H1 (cell line): ENCODE measurements around the gene FGFBP1. TPM values are rescaled to one million over a fixed set of nuclear protein-coding genes. Genes with fewer than 3 reads are reported as not detected.
A peak's percentile ranks its signal among the peaks of the same experiment; 100 is the strongest.

Source experiments
- ATF3 ChIP-seq: IDR thresholded peaks from 2 replicates; pipeline ENCODE4 v1.6.1; 2011; ENCODE audit warnings: low read depth, mild to moderate bottlenecking, low read length; ENCODE audit not compliant: insufficient read depth
- CBX5 ChIP-seq: fragments of 300-800, 300-1000 bp; sonication (generic); IDR thresholded peaks from 2 replicates; pipeline ENCODE4 v1.7.1; 2016; ENCODE audit warnings: antibody characterized with exemption, low read length, low read depth
- CBX8 ChIP-seq: fragments of 300-800, 300-1000 bp; sonication (generic); IDR thresholded peaks from 2 replicates; pipeline ENCODE4 v1.7.1; 2016; ENCODE audit warnings: low read depth, low read length, borderline replicate concordance
- CEBPB ChIP-seq: IDR thresholded peaks from 2 replicates; pipeline ENCODE4 v1.6.1; 2012; ENCODE audit warnings: low read depth, low read length
- CREB1 ChIP-seq: IDR thresholded peaks from 2 replicates; pipeline ENCODE4 v1.6.1; 2012; ENCODE audit warnings: inconsistent platforms
- CTBP2 ChIP-seq: IDR thresholded peaks from 2 replicates; pipeline ENCODE4 v1.7.0; 2011; ENCODE audit warnings: borderline replicate concordance, mild to moderate bottlenecking, moderate library complexity, mixed read lengths, low read length; ENCODE audit not compliant: insufficient read depth, insufficient read length
- EGR1 ChIP-seq: IDR thresholded peaks from 2 replicates; pipeline ENCODE4 v1.6.1; 2011; ENCODE audit warnings: low read depth, low read length, borderline replicate concordance
- EP300 ChIP-seq, 2 experiments: IDR thresholded peaks; 1 replicate in 1 of 2; 2 replicates in 1 of 2; pipeline ENCODE4 v1.6.1; 2011 to 2012; ENCODE audit warnings: low read depth in 2 of 2, low read length in 2 of 2, mild to moderate bottlenecking in 2 of 2, borderline replicate concordance in 1 of 2, inconsistent platforms in 1 of 2, moderate library complexity in 1 of 2
- FOSL1 ChIP-seq: IDR thresholded peaks from 2 replicates; pipeline ENCODE4 v1.6.1; 2011; ENCODE audit warnings: mild to moderate bottlenecking, low read depth, low read length, moderate library complexity; ENCODE audit not compliant: insufficient read depth
- JUND ChIP-seq: IDR thresholded peaks from 2 replicates; pipeline ENCODE4 v1.6.1; 2011; ENCODE audit warnings: mild to moderate bottlenecking, improper control_type of control experiment, low read length
- KDM5A ChIP-seq: fragments of 200-600 bp; IDR thresholded peaks from 2 replicates; pipeline ENCODE4 v1.7.1; 2012; ENCODE audit warnings: mild to moderate bottlenecking, low read length, inconsistent platforms, mixed read lengths
- NANOG ChIP-seq: IDR thresholded peaks from 2 replicates; pipeline ENCODE4 v1.6.1; 2011; ENCODE audit warnings: low read length, low read depth, mild to moderate bottlenecking, inconsistent platforms; ENCODE audit not compliant: insufficient read depth, poor library complexity, severe bottlenecking
- PHF8 ChIP-seq: fragments of 200-600 bp; sonication (generic); conservative IDR thresholded peaks from 2 replicates; pipeline ENCODE4 v1.7.1; 2012; ENCODE audit warnings: low read depth, mild to moderate bottlenecking, inconsistent platforms, low read length, moderate library complexity
- POLR2A ChIP-seq, 2 experiments: IDR thresholded peaks; 1 replicate in 1 of 2; 2 replicates in 1 of 2; pipeline ENCODE4 v1.6.1; 2011; ENCODE audit warnings: low read depth in 2 of 2, low read length in 2 of 2, mild to moderate bottlenecking in 2 of 2; ENCODE audit errors: control extremely low read depth in 1 of 2
- POLR2AphosphoS5 ChIP-seq: IDR thresholded peaks from 2 replicates; pipeline ENCODE4 v1.6.1; 2011; ENCODE audit warnings: low read depth, low read length
- POU5F1 ChIP-seq: IDR thresholded peaks from 2 replicates; pipeline ENCODE4 v1.6.1; 2011; ENCODE audit warnings: low read depth, mild to moderate bottlenecking, low read length, moderate library complexity
- RAD21 ChIP-seq, 2 experiments: IDR thresholded peaks in 1 of 2; conservative IDR thresholded peaks in 1 of 2; 2 replicates each; pipeline ENCODE4 v1.6.1; 2011; ENCODE audit warnings: low read depth in 2 of 2, low read length in 2 of 2, improper control_type of control experiment in 1 of 2, inconsistent platforms in 1 of 2, mild to moderate bottlenecking in 1 of 2, moderate library complexity in 1 of 2
- RXRA ChIP-seq: IDR thresholded peaks from 2 replicates; pipeline ENCODE4 v1.6.1; 2011; ENCODE audit warnings: low read depth, mild to moderate bottlenecking, low read length, moderate library complexity; ENCODE audit not compliant: insufficient read depth
- SIRT6 ChIP-seq: IDR thresholded peaks from one replicate; pipeline ENCODE4 v1.7.1; 2012; ENCODE audit warnings: low read length, inconsistent platforms
- SIX5 ChIP-seq: IDR thresholded peaks from 2 replicates; pipeline ENCODE4 v1.6.1; 2011; ENCODE audit warnings: mild to moderate bottlenecking, low read depth, low read length
- SP2 ChIP-seq: IDR thresholded peaks from 2 replicates; pipeline ENCODE4 v1.6.1; 2012; ENCODE audit warnings: mild to moderate bottlenecking, low read length, inconsistent platforms
- SRF ChIP-seq: IDR thresholded peaks from 2 replicates; pipeline ENCODE4 v1.6.1; 2011; ENCODE audit warnings: mild to moderate bottlenecking, low read depth, low read length, moderate library complexity
- SUZ12 ChIP-seq: fragments of 200-600 bp; sonication (generic); IDR thresholded peaks from 2 replicates; pipeline ENCODE4 v1.6.1; 2012; ENCODE audit warnings: mild to moderate bottlenecking, inconsistent platforms, low read length, moderate library complexity, mixed read lengths
- TAF7 ChIP-seq: optimal IDR thresholded peaks from 2 replicates; pipeline ENCODE3; 2011; ENCODE audit warnings: low read depth, mild to moderate bottlenecking, inconsistent platforms, low read length, moderate library complexity, borderline replicate concordance
- TBP ChIP-seq: IDR thresholded peaks from 2 replicates; pipeline ENCODE4 v1.6.1; 2011; ENCODE audit warnings: low read depth, low read length, improper control_type of control experiment
- TCF12 ChIP-seq: IDR thresholded peaks from 2 replicates; pipeline ENCODE4 v1.6.1; 2011; ENCODE audit warnings: low read depth, mild to moderate bottlenecking, low read length
- TEAD4 ChIP-seq: IDR thresholded peaks from 2 replicates; pipeline ENCODE4 v1.6.1; 2012; ENCODE audit warnings: low read depth, low read length, inconsistent platforms, mixed read lengths
- polyA plus RNA-seq, 7 experiments: library from polyadenylated mRNA; depleted of rRNA in 3 of 7; stranded (reverse) in 5 of 7; unstranded in 2 of 7; fragments of >200 nt in 5 of 7; fragments of 200-250 nt in 2 of 7; gene quantifications; 1 replicate in 5 of 7; 2 replicates in 1 of 7; 4 replicates in 1 of 7; pipeline versions ENCODE4 v1.2.1 to v1.2.3, GENCODE V29; 2011 to 2013; ENCODE audit warnings: missing spikeins in 2 of 7, mixed read lengths in 2 of 7
- total RNA-seq: library from RNA; stranded (reverse); fragmentation: NEBNext Ultra II Directional; extraction: Animal tissue kit (Norgen Biotek cat#: 25700); gene quantifications from 2 replicates; pipeline ENCODE4 v1.2.1, GENCODE V29; 2021

The FGFBP1 gene
- total and polyA plus RNA-seq, 2 of the 8 experiments (the other 6 are each of a cell fraction or from before 2014, with no cell fraction given), result 0.17 to 0.20 TPM

GRCh38 chr4:15906020-15906443 lies 32.5 kb downstream of the FGFBP1 start (continued):
- TF ChIP-seq RXRA (no peak), SP2 (no peak), TAF7 (no peak), TCF12 (0 out of 2 replicates have a peak, but pooled peaks have one; percentile 52), ATF3 (no peak), SUZ12 (no peak), CBX5 (no peak), SIRT6 (no peak), RAD21 (IDR thresholded peaks at IDR 0.05 in 1 of 2, conservative IDR thresholded peaks at IDR 0.05 in 1 of 2; ENCODE audit: low read depth in 2 of 2, low read length in 2 of 2) (no peak), TEAD4 (no peak), JUND (peak; percentile 81), SIX5 (no peak), PHF8 (no peak), EGR1 (no peak), POLR2AphosphoS5 (no peak; the same call in 1 of the 2 replicates), CEBPB (peak; percentile 53), TBP (no peak), NANOG (no peak), KDM5A (no peak), FOSL1 (no peak), POLR2A (IDR thresholded peaks at IDR 0.05; ENCODE audit: control extremely low read depth in 1 of 2, low read depth in 2 of 2, low read length in 2 of 2) (0 out of 3 replicates have a peak, but pooled peaks of 1 of the 2 experiments have one; percentile 22), CTBP2 (peak; percentile 59), CBX8 (no peak), EP300 (IDR thresholded peaks at IDR 0.05; ENCODE audit: borderline replicate concordance in 1 of 2, low read depth in 2 of 2, low read length in 2 of 2) (no peak), SRF (no peak), POU5F1 (no peak), CREB1 (no peak)
